Measurements from ENCODE around the gene ZFAND2A. TPM values are rescaled to one million over a fixed set of nuclear protein-coding genes. Genes with fewer than 3 reads are reported as not detected.

ZFAND2A gene
- total RNA-seq, 1 experiment from 2014 or later = 13.7 TPM

DNA sequence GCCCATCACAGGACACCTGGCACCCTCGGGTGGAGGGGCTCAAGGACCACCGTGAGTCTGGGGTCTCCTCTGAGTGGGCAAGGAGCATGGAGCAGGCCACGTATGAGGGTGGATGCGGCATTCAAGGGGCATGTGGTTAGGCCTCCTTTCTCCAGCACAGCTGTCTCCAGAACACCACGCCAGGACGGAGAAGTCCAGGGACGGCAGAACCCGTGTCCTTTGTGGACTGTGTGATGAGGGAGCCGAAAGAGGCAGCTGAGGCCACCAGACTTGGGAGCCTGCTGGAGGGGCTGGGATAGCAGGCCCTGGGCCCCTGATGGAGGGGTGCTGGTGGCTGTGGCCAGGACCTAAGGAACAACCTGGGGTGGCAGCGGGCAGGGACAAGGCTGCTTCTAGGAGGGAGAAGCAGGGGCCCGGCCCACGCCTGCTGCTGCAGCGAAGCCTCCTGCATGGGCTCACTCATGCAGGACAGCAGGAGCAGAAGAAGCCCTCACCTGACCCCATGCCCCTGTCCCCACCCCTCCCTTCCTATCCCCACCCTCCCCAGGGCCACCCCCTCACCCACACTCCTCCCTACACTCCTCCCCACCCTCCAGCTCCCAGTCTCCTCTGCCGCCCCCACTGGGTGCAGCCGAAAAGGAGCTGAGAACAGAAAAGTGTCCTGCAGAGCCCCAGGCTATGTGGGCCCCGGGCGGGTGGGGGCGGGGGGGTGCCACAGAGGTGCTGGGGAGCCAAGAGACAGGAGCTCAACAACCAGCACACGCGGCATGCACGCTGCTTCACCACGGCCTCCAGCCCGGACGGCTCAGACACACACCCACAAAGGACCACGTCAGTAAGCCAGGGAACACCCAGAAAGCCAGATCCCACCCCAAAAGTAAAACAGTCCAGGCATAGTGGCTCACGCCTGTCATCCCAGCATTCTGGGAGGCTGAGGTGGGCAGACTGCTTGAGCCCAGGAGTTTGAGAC is 29.7 kb downstream of the ZFAND2A start:
- Histone ChIP-seq H3K56ac (ENCODE audit: insufficient read length, low read depth, low read length) (no peak overlapping the region), H3K23ac (ENCODE audit: insufficient read length, low read depth, low read length) (no peak overlapping the region), H2AK5ac (ENCODE audit: insufficient read length, low read length) (no peak overlapping the region), H4K8ac (replicated peaks; ENCODE audit: insufficient read length, low read depth, low read length) (no peak overlapping the region), H2BK120ac (ENCODE audit: low read depth, low read length, poor library complexity, severe bottlenecking) (no peak overlapping the region), H2BK20ac (ENCODE audit: low read depth, low read length, poor library complexity, severe bottlenecking) (no peak overlapping the region), H3K9me3 (ENCODE audit: control insufficient read depth, low read depth, low read length) (no peaks in the 10 kb centered on the region), H3K23me2 (ENCODE audit: insufficient read length, low read depth, low read length, poor library complexity, severe bottlenecking) (no peaks in the 10 kb centered on the region), H4K91ac (ENCODE audit: insufficient read length, low read depth, low read length) (no peak overlapping the region), H2BK5ac (ENCODE audit: insufficient read length, low read length) (no peak overlapping the region), H2BK15ac (ENCODE audit: low read depth, low read length) (no peak overlapping the region), H3K27ac (ENCODE audit: insufficient read length, low read depth, low read length) (no peak overlapping the region), H2BK12ac (ENCODE audit: insufficient read length, low read depth, low read length) (no peak overlapping the region), H2AFZ (ENCODE audit: low read length) (no peak overlapping the region), H3K9ac (ENCODE audit: extremely low read depth, insufficient read length, low read length) (no peak overlapping the region), H3K4me2 (ENCODE audit: insufficient read depth, insufficient read length, low read length) (no peak overlapping the region), H3K79me2 (ENCODE audit: insufficient read depth, low read length) (peaks cover 3% of the 10 kb centered on the region; the same call in 1 of the 2 replicates), H3T11ph (ENCODE audit: low read length) (no peak overlapping the region), H4K5ac (ENCODE audit: insufficient read length, low read depth, low read length) (no peak overlapping the region), H4K20me1 (ENCODE audit: control insufficient read depth, insufficient read depth, insufficient read length) (no peaks in the 10 kb centered on the region), H3K79me1 (ENCODE audit: insufficient read depth, low read depth, low read length, poor library complexity, severe bottlenecking) (peaks cover 5% of the 10 kb centered on the region), H3K4ac (ENCODE audit: low read depth, low read length) (no peak overlapping the region), H3K4me1 (ENCODE audit: insufficient read depth, low read length) (no peaks in the 10 kb centered on the region), H3K18ac (ENCODE audit: insufficient read length, low read depth, low read length) (no peak overlapping the region), H3K27me3 (ENCODE audit: insufficient read depth, low read length) (no peaks in the 10 kb centered on the region), H3K14ac (ENCODE audit: insufficient read depth, low read length) (no peak overlapping the region)
- no peak overlapping the region; a peak in 1 of 7 replicates for H3K27ac Mint-ChIP-seq
- H3K4me1 Mint-ChIP-seq = 0 out of 4 replicates have a peak, but pooled peaks cover 0 to under 1% of the 10 kb centered on the region in 2 experiments
- no peak overlapping the region for H3K4me3 Mint-ChIP-seq
- H3K27me3 Mint-ChIP-seq (ENCODE audit: low read depth) = no peaks in the 10 kb centered on the region
- H3K9me3 Mint-ChIP-seq = peaks cover 6 to 7% of the 10 kb centered on the region in 2 experiments
- no CpG with 5 or more reads among the region's 26 CpGs for WGBS (ENCODE audit: extremely low coverage, insufficient read length, low lambda C conversion rate)
- no peak for TF ChIP-seq CTCF (conservative IDR thresholded peaks at IDR 0.05)
- no peak for DNase-seq
- peaks cover 25 to 42% (median 30%) of the 10 kb centered on the region in 3 experiments for H3K36me3 Mint-ChIP-seq (ENCODE audit: insufficient read depth in 1 of 3, low read depth in 3 of 3)

All from H9 (cell line).